Ectodermal cell (in vitro differentiated cells): ENCODE data around the gene CEBPB.

Experiments used
- H3K27ac ChIP-seq: 2 replicates; pipeline ENCODE4 v1.7.0; 2013; ENCODE audit warnings: mild to moderate bottlenecking, low read depth, low read length; ENCODE audit not compliant: insufficient read depth, poor library complexity, severe bottlenecking
- H3K27me3 ChIP-seq: 2 replicates; pipeline ENCODE4 v1.7.0; 2013; ENCODE audit warnings: mild to moderate bottlenecking, low read length; ENCODE audit not compliant: insufficient read depth, control insufficient read depth, poor library complexity, severe bottlenecking
- H3K36me3 ChIP-seq: one replicate; pipeline ENCODE4 v1.7.0; 2013; ENCODE audit warnings: low read length; ENCODE audit not compliant: control insufficient read depth, insufficient read depth
- H3K4me1 ChIP-seq: one replicate; pipeline ENCODE4 v1.7.0; 2013; ENCODE audit warnings: low read length; ENCODE audit not compliant: control insufficient read depth, insufficient read depth
- H3K4me3 ChIP-seq: 2 replicates; pipeline ENCODE4 v1.7.0; 2013; ENCODE audit warnings: low read depth, low read length, control low read depth; ENCODE audit not compliant: insufficient read depth
- H3K9me3 ChIP-seq: 2 replicates; pipeline ENCODE4 v1.7.0; 2013; ENCODE audit warnings: mild to moderate bottlenecking, low read length, moderate library complexity; ENCODE audit not compliant: control insufficient read depth
- WGBS, 2 experiments: methylation state at CpG; one replicate each; pipeline ENCODE4 v1.1.7; 2013; ENCODE audit warnings: missing lambda C conversion rate in 2 of 2; 5-methylcytosine and 5-hydroxymethylcytosine counted together

The CEBPB gene

DNA sequence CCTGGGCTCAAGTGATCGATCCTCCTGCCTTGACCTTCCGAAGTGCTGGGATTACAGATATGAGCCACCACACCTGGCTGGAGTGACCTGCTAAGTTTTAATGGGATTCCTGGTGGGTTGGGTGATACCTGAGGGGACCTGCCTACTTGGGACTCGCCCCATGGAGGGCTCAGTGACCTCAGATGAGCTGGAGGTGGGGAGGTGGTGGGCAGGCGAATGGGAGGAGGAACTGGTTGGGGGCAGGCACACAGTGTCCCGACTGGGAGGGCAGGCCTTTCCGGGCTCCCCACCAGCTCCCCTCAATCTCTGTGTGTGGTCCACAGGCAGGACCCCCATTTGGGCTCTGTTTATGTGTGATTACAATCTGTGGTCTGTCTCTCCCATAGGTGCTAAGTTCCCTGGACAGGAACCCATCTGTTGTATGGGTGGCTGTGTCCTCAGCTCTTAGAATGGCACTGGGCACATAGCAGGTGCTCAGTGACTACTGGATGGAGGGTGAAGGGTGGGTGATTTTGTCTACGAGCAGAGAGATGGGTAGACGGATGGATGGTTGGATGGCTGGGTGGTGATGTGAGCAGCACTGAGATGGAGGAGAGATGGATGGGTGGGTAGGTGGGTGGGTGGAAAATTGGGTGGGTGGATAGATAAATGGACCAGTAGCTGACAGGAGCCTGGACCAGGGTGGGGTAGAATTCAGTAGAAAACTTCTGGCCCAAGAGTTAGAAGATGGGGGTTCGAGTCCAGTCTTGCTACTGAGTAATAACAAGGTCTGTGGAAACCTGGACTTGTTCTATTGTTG is 23.8 kb downstream of the CEBPB start:
- no peaks in the 10 kb centered on the region for H3K27me3 ChIP-seq
- no peak overlapping the region for H3K4me3 ChIP-seq
- no peaks in the 10 kb centered on the region for H3K9me3 ChIP-seq
- no peaks in the 10 kb centered on the region for H3K4me1 ChIP-seq
- 93 to 94% methylated on average over 9 of the region's 9 CpGs for WGBS, 2 experiments
- no peaks in the 10 kb centered on the region for H3K36me3 ChIP-seq
- H3K27ac ChIP-seq: no peak overlapping the region

DNA sequence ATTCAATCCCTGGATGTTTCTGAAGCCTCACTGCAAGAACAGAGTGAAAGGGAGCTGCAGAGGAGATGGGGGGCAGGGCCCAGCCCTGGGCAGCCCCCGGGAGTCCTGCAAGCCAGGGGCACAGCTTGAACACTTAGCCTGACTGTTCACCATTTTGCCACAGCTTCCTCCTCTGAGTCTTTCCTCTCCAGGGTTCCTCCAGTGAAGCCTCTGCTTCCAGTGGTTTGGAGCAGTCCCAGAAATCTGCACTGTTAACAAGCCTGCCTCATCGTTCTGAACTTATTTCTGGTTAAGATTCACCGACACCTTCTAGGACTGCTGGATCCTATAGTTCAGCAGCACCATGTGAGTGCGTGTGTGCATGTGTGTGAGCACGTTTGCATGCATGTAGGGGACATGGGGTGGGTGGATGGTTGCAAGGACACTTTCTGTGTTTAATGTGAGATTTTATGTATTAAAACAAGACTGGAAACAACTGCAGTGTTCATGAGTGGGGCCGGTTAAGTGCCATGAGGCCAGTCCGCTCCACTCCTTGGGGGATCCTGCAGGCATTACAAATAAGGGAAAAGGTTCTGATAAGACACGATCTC is 24.6 kb downstream of the CEBPB start:
- Histone ChIP-seq H3K9me3 (no peaks in the 10 kb centered on the region), H3K27me3 (no peaks in the 10 kb centered on the region), H3K27ac (no peak overlapping the region), H3K4me3 (no peak overlapping the region), H3K4me1 (no peaks in the 10 kb centered on the region), H3K36me3 (no peaks in the 10 kb centered on the region)
- WGBS, 2 experiments: 72 to 74% methylated on average over 8 of the region's 8 CpGs

DNA sequence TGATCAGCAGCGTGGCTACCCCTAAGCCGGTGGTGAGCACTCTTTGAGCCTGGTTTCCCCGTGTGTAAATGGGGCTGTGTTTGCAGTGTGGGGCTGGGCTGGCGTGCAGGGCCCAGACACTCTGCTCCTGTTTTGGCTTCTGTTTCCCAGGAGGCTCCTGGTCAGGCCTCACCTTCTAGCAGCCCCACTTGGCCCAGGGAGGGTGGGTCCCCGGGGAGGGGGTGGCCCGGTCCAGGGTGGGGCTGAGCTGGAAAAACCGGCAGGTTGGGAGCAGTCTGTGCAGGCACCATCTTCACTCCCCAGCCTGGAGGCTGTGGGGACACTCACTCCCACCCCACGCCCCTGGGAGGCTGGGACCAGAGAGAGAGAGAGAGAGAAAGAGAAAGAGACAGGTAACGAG is 25.3 kb downstream of the CEBPB start:
- Histone ChIP-seq H3K27ac (no peak overlapping the region), H3K9me3 (no peaks in the 10 kb centered on the region), H3K4me3 (no peak overlapping the region), H3K4me1 (no peaks in the 10 kb centered on the region), H3K27me3 (no peaks in the 10 kb centered on the region), H3K36me3 (no peaks in the 10 kb centered on the region)
- 81 to 85% methylated on average over 9 of the region's 9 CpGs for WGBS, 2 experiments

DNA sequence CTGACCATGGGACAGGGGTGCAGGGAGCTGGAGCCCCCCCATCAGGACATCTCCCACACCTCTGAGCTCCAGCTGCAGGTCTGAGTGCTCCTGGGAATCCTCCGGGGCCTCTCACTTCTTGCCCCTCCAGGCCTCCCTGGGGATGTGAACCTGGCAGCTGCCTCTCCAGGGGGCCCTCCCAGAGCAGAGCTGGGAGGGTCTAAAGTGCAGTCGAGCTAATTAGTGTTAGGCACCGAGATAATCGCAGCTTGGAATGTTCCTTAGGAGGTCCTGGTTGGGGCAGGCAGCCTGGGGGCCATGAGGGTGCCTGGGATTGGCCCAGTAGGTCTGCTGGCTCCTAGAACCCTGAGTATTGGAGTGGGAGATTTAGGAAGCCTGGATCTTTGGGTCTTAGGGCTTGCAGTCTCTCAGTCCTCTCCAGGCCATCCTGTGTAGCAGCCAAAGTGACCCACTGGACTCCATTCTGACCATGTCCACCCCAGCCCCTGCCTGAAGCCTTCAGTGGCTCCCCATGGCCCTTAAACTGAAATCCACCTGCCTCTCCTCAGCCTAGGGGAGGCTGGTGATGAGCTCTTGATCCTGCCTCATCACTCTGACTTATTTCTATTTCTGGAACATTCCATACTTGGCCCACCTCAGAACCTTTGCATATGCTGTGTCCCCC is 26.0 kb downstream of the CEBPB start:
- no peaks in the 10 kb centered on the region for H3K36me3 ChIP-seq
- no peaks in the 10 kb centered on the region for H3K9me3 ChIP-seq
- H3K4me1 ChIP-seq: no peaks in the 10 kb centered on the region
- no peak overlapping the region for H3K4me3 ChIP-seq
- no peaks in the 10 kb centered on the region for H3K27me3 ChIP-seq
- H3K27ac ChIP-seq: no peak overlapping the region
- WGBS, 2 experiments: 49 to 55% methylated on average over 4 of the region's 4 CpGs

DNA sequence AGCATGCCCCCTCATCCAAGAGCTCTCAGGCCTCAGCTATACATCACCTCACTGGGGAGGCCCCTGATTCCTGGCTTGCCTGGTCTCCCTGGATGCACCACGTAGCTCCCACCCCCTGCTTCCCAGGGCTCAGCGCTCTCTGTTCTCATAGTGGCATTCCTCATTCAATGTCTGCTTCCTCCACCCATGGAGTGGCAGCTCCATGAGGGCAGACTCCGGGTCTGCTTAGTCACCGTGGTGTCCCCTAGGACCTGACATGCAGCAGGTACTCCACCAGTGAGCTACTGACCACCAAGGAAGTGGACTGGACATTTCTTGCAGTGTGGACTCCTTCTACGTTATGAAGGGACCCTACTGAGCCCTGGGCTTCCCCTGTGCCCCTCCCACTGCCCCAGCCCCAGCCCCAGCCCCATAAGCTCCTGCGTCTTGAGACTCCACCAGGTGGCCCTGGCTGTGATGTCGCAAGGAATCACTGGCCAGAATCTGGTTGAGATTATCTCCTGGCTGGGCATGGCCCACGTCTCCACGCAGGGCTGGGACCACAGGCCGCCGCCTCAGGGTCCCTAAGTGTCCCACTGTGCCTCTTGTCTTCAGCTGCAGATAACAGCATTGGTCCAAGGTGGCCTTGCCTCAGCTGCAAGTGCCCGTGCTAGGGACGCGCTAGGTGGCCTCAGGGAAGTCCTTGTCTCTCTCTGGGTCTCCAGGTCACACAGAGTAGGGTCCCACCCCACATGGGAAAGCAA is 26.7 kb downstream of the CEBPB start:
- no peak overlapping the region for H3K4me3 ChIP-seq
- H3K36me3 ChIP-seq: no peaks in the 10 kb centered on the region
- no peaks in the 10 kb centered on the region for H3K9me3 ChIP-seq
- H3K27ac ChIP-seq: no peak overlapping the region
- no peaks in the 10 kb centered on the region for H3K27me3 ChIP-seq
- 93 to 94% methylated on average over 14 of the region's 14 CpGs for WGBS, 2 experiments
- no peaks in the 10 kb centered on the region for H3K4me1 ChIP-seq

DNA sequence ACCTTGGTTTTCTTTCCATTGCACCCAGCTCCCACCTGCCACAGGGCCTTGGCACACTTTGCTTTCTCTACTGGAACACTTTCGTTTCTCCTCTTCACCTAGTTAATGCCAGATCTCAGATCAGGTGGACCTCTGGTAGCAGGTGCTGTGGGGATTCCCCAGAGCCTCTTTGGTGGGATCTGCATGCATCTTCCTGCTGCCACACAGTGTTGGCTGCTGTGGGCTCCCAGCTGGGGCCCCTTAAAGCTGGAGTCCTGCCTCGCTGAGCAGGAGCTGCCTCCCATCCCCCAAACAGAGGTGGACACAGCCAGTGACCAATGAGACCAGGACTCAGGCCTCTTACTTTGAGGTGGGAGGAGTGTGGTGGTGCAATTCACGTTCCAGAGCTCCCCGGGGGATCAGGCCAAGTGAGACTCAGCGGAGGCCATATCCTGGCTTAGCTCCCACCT is 28.4 kb downstream of the CEBPB start:
- no peaks in the 10 kb centered on the region for H3K9me3 ChIP-seq
- no peaks in the 10 kb centered on the region for H3K36me3 ChIP-seq
- no peak overlapping the region for H3K27ac ChIP-seq
- H3K4me1 ChIP-seq: no peaks in the 10 kb centered on the region
- H3K27me3 ChIP-seq: no peaks in the 10 kb centered on the region
- no peak overlapping the region for H3K4me3 ChIP-seq
- WGBS, 2 experiments: 62 to 68% methylated on average over 5 of the region's 5 CpGs

DNA sequence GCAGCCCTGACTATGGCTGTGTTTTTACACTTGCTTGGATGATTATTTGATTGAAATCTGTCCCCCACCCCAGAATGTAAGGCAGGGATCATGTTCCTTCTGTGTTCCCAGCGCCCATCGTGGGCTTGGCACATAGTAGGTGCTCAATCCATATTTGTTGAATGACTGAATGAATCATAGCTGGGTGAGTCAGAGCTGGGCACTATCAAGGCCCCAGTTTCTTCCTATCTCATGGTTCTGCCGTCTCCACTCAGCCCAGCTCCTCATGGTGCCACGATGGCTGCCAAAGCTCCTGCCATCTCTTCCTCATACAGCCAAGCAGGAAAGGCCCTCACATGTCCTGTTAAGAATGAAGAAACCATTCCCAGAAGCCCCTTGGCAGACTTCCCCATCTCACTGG is 29.0 kb downstream of the CEBPB start:
- no peaks in the 10 kb centered on the region for H3K36me3 ChIP-seq
- no peaks in the 10 kb centered on the region for H3K27me3 ChIP-seq
- 72 to 74% methylated on average over 4 of the region's 4 CpGs for WGBS, 2 experiments
- no peaks in the 10 kb centered on the region for H3K4me1 ChIP-seq
- no peak overlapping the region for H3K27ac ChIP-seq
- no peaks in the 10 kb centered on the region for H3K9me3 ChIP-seq
- no peak overlapping the region for H3K4me3 ChIP-seq

DNA sequence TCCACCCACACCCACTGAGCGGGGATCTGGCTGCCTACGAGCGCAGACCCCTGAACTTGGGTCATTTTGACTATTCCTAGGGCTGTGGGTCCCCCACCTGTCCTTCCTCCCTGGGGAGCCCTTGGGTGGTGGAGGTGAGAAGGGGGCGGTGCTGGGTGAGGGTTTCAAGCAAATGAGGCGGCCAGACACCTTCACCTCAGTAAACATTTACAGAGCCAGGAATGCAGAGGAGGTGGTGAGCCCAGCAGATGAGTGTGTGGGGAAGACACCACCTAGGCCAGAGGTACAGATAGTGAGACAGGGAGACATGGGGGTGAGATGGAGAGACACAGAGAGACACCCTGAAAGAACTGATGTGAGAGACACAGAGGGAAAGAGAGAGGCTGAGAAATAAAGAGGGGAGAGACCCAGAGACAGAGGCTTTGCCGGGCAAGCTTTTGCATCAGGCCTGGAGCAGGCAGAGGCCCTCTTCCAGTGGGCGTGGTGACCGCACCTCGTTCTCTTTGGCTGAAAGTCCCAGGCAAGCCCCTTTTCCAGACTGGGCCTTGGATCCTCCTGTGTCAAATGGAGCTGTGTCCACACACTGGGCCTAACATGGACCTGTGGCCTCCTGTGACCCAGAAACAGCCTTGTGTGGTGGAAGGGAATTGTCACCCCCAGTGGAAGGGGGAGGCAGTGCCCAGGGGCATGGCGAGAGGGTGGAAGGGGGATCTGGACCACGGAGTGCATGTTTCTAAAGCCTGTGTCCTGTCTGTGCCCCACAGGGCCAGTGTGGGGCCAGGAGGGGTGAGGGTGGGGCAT is 29.7 kb downstream of the CEBPB start:
- Histone ChIP-seq H3K9me3 (no peaks in the 10 kb centered on the region), H3K27ac (no peak overlapping the region), H3K4me1 (no peaks in the 10 kb centered on the region), H3K36me3 (no peaks in the 10 kb centered on the region), H3K27me3 (no peaks in the 10 kb centered on the region), H3K4me3 (no peak overlapping the region)
- WGBS, 2 experiments: 91 to 93% methylated on average over 11 of the region's 11 CpGs

DNA sequence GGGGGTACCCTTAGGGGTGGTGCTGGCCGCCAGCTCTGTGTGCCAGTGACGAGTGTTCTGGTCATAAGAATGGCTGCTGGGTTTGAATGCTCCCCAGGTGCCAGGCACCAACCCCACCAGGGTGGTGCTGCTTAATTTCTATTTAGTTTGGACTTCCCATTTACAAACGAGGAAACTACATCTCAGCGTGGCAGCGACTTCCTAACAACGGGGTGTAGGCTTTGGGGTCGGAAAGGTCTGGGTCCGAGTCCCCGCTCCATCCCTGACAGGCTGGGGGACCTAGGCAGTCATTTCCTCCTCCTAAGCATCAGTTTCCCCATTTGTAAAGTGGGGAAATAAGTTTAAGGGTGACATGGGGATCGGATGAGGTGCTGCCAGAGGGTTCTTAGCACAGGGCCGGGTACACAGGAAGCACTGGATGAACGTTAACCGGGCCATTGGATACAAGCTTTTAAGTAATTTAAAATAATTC is 30.3 kb downstream of the CEBPB start:
- Histone ChIP-seq H3K9me3 (no peaks in the 10 kb centered on the region), H3K27me3 (no peaks in the 10 kb centered on the region), H3K36me3 (no peaks in the 10 kb centered on the region), H3K27ac (no peak overlapping the region), H3K4me1 (no peaks in the 10 kb centered on the region), H3K4me3 (no peak overlapping the region)
- WGBS, 2 experiments: 86 to 87% methylated on average over 11 to 13 of the region's 13 CpGs
